HG03469 (cell line): ENCODE measurements around the gene TEDC1.

Source experiments
- ATAC-seq: cut with Tn5 transposase; IDR thresholded peaks from one replicate; pipeline ENCODE4 v1.9.1; 2021; ENCODE audit warnings: mild to moderate bottlenecking, moderate library complexity, moderate number of reproducible peaks; ENCODE audit not compliant: unreplicated experiment

The TEDC1 gene

GRCh38 chr14:105456736-105457617 is 34.1 kb upstream of the TEDC1 start:
- no peak for ATAC-seq

DNA sequence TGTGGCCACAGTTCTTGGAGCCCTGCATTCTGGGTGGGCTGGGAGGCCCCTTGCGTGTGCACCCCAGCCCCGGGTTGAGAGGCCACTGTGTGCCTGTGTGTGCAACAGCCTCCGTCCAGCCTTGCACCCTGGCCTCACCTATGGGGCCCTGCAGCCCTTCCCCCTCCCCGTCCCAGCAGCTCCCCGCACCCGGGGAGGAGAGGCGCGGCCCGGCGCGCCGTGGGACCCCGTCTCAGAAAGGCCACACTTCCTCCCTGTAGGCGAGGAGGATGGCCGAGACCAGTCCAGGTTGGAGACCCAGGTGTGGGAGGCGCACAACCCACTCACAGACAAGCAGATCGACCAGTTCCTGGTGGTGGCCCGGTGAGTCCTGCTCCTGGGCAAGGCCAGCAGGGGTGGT is 33.0 kb upstream of the TEDC1 start:
- ATAC-seq, result no peak

- no peak for ATAC-seq
Measured at GRCh38 chr14:105458571-105458970, 32.5 kb upstream of the TEDC1 start.

GRCh38 chr14:105460116-105460515 is 30.9 kb upstream of the TEDC1 start:
- no peak for ATAC-seq

DNA sequence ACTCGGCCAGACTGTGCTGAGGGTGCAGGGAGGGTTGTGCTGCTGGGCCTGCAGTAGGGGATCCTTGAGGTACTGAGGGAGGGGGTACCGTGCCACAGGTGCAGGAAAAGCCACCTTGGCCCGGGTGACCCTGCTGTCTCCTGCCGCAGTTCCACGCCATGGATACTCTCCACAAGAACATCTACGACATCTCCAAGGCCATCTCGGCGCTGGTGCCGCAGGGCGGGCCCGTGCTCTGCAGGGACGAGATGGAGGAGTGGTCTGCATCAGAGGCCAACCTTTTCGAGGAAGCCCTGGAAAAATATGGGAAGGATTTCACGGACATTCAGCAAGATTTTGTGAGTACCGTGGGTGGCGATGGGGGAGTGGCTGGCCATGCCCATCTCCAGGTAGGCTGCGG is 30.4 kb upstream of the TEDC1 start:
- no peak for ATAC-seq

GRCh38 chr14:105461903-105462302 is 29.1 kb upstream of the TEDC1 start:
- no peak for ATAC-seq

DNA sequence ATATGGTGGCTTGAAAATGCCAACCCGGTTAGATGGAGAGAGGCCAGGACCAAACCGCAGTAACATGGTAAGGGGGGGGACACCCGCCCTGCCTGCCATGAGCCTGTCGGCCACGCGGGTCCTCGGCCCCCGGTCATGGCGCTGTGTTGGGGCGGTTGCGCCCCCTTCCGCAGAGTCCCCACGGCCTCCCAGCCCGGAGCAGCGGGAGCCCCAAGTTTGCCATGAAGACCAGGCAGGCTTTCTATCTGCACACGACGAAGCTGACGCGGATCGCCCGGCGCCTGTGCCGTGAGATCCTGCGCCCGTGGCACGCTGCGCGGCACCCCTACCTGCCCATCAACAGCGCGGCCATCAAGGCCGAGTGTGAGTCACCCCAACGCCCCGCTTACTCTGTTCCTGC is 26.5 kb upstream of the TEDC1 start:
- ATAC-seq, result no peak

DNA sequence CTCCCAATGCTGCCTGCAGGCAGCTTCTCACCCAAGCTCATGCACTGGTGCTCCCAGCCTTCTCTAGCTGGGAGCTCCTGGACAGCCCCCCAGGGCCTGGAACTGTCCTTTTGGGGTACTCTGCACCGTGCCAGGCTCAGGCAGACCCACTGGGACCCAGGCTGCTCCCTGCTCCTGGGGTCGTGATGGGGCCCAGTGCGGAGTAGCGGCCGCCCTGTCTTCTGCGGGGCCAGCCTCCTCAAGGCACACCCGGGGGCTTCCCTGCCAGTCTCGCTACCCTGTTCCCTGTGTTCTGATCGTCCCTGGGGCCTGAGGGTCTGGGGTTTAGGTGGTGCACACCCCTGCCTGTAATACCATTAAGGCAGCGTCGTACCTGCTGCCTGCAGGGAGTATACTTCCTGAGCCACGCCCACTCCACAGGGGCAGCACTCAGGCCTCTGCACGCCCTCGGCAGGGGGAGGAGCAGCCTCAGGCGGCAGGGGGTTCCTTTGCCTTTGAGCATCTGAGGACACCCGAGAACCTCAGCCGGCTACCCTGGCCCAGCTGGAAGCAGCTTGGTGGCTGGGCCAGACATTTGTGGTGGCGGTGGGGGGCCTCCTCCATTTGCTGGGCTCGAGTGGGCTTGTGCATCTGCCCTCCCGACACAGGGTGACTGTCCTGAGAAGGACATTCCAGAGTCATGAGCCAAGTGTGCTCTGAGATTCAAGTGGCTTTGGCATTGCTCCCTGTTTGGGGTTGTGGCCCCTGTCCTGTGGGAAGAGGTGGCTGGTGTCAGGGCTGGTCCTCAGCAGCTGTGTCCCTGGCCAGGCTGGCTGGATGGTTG is 25.6 kb upstream of the TEDC1 start:
- no peak for ATAC-seq

- ATAC-seq, result no peak
Measured at GRCh38 chr14:105466531-105467248, 24.4 kb upstream of the TEDC1 start.

DNA sequence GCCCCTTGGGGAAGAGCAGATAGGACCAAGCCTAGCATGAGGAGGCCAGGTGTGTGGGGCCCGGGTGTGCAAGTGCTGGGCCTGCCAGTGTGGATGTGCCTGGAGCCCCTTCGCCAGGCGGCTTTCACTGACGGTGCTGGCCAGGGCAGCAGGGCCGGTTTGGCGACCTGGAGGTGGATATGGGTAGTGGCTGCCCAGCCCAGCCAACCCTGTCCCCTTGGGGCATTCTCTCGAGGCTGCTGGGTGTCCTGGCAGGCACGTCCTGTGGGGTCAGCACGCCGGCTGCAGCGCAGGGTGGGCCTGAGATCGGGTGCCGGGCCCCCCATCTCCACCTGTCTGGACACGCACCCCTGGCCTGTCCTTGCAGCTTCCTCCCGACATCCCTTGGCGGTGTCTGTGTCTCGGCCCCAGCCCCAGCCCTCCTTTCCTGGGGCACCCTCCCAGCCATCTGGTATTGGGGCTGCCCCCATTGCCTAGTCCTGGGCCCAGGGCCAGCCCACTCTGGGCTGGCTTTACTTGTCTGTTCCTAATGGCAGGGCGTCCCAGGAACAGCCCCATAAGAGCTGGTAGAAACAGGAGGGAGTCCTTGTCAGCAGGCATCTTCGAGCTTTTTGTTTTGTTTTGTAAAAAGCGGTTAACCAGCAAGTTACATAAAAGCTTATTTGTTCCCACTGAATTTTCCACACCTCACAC is 23.7 kb upstream of the TEDC1 start:
- no peak for ATAC-seq

DNA sequence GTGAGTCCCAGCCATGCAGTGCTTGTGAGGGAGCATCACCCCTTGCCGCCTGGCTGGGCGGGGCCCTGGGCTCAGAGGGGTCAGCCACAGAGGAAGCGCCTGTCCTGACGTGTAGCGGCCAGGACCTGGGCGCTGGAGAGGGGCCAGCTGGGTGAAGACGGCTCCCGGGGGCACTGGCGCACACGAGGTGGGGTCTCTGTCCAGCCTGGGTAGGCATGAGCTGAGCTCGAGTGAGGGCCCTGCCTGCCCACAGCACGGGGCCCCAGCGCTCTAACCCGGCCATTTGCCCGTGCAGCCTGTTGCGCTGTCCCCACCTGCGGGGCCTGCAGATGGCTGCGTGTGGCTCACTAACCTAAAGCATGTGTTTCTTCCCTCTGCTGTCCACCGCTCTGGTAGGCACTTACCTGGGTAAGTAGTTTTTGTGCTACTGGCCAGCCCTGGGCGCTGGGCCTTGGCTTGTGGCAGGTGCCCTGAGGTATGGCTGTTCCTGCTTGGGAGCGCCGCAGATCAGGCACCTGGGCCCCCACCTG is 23.0 kb upstream of the TEDC1 start:
- ATAC-seq, result no peak

- no peak for ATAC-seq
Measured at GRCh38 chr14:105468621-105469241, 22.3 kb upstream of the TEDC1 start.

DNA sequence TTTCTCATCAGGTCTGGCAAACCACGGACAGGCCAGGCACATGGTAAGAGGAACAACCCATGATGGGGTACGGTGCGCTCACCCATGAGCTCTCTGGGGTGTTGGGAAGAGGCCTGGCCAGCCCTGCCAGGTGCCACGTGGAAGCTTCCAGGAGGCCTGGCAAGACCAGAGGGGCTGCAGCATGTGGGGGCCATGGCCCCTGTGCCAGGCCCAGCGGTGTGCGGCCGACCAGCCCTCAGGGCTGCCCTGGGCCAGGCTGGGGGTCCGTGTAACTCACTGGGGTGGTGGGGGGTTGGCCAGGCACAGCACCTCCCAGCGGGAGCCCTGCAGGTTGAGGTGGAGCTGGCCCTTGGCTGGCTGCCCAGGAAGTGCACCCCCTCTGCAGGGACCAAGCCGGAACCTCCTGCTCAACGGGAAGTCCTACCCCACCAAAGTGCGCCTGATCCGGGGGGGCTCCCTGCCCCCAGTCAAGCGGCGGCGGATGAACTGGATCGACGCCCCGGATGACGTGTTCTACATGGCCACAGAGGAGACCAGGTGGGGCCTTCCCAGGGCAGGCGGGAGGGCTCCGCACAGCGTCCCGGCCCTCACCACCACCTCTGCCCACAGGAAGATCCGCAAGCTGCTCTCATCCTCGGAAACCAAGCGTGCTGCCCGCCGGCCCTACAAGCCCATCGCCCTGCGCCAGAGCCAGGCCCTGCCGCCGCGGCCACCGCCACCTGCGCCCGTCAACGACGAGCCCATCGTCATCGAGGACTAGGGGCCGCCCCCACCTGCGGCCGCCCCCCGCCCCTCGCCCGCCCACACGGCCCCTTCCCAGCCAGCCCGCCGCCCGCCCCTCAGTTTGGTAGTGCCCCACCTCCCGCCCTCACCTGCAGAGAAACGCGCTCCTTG is 21.3 kb upstream of the TEDC1 start:
- no peak for ATAC-seq

DNA sequence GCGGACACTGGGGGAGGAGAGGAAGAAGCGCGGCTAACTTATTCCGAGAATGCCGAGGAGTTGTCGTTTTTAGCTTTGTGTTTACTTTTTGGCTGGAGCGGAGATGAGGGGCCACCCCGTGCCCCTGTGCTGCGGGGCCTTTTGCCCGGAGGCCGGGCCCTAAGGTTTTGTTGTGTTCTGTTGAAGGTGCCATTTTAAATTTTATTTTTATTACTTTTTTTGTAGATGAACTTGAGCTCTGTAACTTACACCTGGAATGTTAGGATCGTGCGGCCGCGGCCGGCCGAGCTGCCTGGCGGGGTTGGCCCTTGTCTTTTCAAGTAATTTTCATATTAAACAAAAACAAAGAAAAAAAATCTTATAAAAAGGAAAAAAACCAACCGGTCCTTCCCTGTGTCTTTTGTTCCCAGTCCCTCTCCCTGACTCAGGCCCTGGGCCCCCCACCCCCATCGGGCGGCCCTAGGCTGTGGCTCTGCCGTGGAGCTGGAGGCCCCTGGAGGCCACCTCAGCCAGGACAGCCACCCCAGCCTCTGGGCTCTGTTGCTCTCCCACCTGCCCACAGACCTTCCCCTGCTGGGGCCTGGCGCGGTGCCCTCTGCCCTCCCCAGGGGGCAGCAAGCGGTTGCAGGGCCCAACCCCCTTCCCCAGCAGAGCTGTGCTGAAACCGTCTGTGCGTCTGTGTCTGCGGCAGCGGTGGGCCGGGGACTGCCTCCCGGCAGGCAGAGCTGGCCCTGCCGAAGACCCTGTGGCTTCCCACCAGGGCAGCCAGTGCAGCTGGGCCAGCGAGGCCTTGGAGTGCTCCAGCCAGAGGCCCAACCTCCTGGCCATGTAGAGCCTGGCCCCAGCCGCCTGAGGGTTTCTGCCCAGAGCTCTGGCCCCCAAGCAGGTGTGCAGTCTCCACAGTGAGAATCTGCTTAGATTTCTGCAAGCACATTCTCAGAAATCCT is 20.4 kb upstream of the TEDC1 start:
- no peak for ATAC-seq

DNA sequence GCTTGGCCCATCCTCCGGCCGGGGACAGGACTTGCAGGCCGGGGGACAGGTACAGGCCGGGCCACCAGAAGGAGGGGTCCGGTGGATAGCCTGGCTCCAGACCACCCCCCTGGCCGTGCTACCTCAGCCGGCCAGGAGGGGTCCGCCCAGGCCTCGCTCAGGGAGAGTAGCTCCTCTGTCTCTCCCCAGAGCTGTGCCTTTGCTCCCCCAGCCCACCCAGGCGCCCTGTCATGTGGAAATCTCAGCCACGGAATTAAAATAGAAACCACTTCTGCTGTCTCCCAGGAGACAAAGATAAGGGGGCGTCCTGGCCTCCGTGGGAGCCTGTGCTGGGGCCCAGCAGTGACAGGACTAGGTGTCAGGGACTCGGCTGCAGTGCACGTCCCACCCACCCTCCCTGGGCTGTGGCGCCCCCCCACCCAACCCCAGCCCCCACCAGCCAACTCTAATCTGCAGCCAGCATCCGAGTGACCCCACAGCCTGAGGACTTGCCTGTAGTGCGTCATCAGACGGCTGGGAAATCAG is 19.7 kb upstream of the TEDC1 start:
- no peak for ATAC-seq

- no peak for ATAC-seq
Measured at GRCh38 chr14:105471823-105472485, 19.1 kb upstream of the TEDC1 start.

GRCh38 chr14:105472486-105472991 is 18.5 kb upstream of the TEDC1 start:
- no peak for ATAC-seq
